ENCODE data around the gene KIAA0040. TPM values are rescaled to one million over a fixed set of nuclear protein-coding genes. Genes with fewer than 3 reads are reported as not detected.

KIAA0040 gene
- total RNA-seq, 1 experiment from 2014 or later, result 15.0 TPM

- no peak for TF ChIP-seq HMGXB4 (CRISPR knock-in tag; IDR thresholded peaks at IDR 0.05)
These were observed 2.7 kb upstream of the KIAA0040 start (continued) for GRCh38 chr1:175195281-175195680.

GRCh38 chr1:175193527-175193910, 943 bp upstream of the KIAA0040 start:
- Mint-ChIP-seq H3K9me3 (no peaks in the 10 kb centered on the region), H3K4me3 (peak overlapping the region; percentile 90), H3K4me1 (peaks cover 16% of the 10 kb centered on the region), H3K36me3 (no peaks in the 10 kb centered on the region), H3K27me3 (ENCODE audit: low read depth) (peaks cover 25% of the 10 kb centered on the region), H3K27ac (no peak overlapping the region)
- POLR2A ChIA-PET, result interaction anchor here (0.7 kb wide), 1 partner anchor 170 kb away, joined by 3 read pairs; the partner anchor contains the start of gene MRPS14
- TF ChIP-seq CDX4 (CRISPR knock-in tag; IDR thresholded peaks at IDR 0.05; ENCODE audit: borderline replicate concordance), result no peak
- no peak for TF ChIP-seq JAZF1 (CRISPR knock-in tag; IDR thresholded peaks at IDR 0.05)
- no peak for TF ChIP-seq USF2 (CRISPR knock-in tag; IDR thresholded peaks at IDR 0.05)
- no peak for TF ChIP-seq IRF1 (CRISPR knock-in tag; IDR thresholded peaks at IDR 0.05)
- no peak for TF ChIP-seq EMX1 (CRISPR knock-in tag; IDR thresholded peaks at IDR 0.05)
- no peak for TF ChIP-seq NFATC4 (CRISPR knock-in tag; IDR thresholded peaks at IDR 0.05)
- TF ChIP-seq ZNF671 (CRISPR knock-in tag; IDR thresholded peaks at IDR 0.05), result no peak
- no peak for TF ChIP-seq ZBTB21 (CRISPR knock-in tag; IDR thresholded peaks at IDR 0.05; ENCODE audit: borderline replicate concordance)
- no peak for TF ChIP-seq ZNF281 (CRISPR knock-in tag; IDR thresholded peaks at IDR 0.05)
- no peak for TF ChIP-seq KAT7 (CRISPR knock-in tag; IDR thresholded peaks at IDR 0.05; ENCODE audit: borderline replicate concordance)
- no peak for TF ChIP-seq ETV6 (CRISPR knock-in tag; IDR thresholded peaks at IDR 0.05)
- no peak for TF ChIP-seq ZNF532 (CRISPR knock-in tag; IDR thresholded peaks at IDR 0.05; ENCODE audit: borderline replicate concordance)
- no peak for TF ChIP-seq HMGXB4 (CRISPR knock-in tag; IDR thresholded peaks at IDR 0.05)
- TF ChIP-seq E2F5 (CRISPR knock-in tag; IDR thresholded peaks at IDR 0.05), result no peak
- no peak for TF ChIP-seq ZNF121 (CRISPR knock-in tag; IDR thresholded peaks at IDR 0.05)
- no peak for TF ChIP-seq PRRX2 (CRISPR knock-in tag; IDR thresholded peaks at IDR 0.05)
- no peak for TF ChIP-seq CREM (CRISPR knock-in tag; IDR thresholded peaks at IDR 0.05)
- CTCF ChIA-PET, result interaction anchor here (0.8 to 2.5 kb wide), 4 partner anchors 10 to 68 kb away, joined by 3 to 10 read pairs (median 6); no protein-coding TSS in a partner anchor
- DNase-seq (ENCODE audit: low spot score) (no peak), ATAC-seq (no peak)

Data from WTC11 (cell line).